NCI-H446 (cell line): ENCODE results near the gene MEG3.

Experiments
- DNase-seq, 2 experiments: peaks; one replicate each; lab custom pipeline; 2025; lab: John Stamatoyannopoulos, UW

The MEG3 gene

DNA sequence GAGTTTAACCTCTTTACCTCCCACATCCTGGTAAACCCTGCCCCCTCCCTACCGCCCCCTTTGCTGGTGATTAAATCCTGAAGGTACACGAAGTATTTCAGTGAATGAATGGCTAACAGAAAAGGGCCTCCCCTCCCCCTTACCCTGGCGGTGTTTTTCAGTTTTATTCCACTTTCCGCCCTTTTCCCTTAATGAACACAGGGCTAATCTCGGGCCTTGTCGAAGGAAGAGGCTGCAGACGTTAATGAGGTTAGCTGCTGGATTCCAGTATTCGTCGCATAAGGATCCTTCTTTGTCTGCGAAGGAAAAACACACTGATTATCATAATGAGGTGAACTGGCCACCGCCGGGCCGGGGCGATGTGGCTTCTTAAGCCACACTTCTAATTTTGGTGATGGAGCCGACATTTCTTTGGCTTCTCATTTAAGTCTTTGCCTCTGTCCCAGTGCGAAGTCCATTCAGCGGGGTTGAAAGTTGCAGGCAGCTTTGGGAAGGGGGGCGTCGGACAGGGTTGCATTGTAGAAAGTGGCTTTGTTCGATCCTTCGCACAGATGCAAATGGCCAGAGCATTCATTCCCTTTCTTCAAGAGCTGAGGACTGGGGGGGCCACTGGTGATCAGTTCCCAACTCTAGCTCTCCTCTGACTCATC is 6.5 kb downstream of the MEG3 start:
- DNase-seq = no peak

DNA sequence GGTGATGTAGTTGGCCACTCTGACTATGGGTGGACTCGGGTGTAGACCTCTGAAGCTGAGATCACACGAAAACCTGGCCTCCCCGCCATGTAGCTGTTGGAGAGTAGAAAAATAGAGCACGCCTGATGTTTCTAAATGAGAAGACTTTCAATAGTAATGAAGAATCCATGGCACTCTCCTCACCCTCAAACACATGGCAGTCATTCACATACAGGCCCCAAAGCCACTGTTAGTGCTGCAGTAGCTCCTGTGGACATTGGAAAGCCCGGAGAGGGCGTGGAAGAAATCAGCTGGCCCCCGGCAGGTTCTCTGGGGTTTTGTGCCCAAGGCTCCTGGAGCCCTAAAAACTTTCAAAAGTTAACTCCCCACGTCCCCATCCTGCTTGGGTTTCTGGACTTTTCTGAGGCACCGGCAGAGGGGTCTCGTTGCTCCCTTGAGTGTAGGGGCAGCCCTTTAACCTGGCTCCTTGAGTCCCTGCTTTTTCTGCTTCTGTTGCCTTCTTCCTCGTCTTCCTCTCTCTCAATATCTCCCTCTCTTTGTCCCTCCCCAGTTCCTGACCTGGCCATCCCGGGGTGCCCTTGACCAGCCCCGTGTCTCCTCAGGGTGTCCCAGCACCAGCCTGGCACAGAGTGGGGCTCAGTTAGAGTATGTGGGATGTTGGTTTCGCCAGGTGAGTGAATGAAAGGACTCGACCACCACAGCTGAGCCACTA is 8.3 kb downstream of the MEG3 start:
- DNase-seq = no peak

DNA sequence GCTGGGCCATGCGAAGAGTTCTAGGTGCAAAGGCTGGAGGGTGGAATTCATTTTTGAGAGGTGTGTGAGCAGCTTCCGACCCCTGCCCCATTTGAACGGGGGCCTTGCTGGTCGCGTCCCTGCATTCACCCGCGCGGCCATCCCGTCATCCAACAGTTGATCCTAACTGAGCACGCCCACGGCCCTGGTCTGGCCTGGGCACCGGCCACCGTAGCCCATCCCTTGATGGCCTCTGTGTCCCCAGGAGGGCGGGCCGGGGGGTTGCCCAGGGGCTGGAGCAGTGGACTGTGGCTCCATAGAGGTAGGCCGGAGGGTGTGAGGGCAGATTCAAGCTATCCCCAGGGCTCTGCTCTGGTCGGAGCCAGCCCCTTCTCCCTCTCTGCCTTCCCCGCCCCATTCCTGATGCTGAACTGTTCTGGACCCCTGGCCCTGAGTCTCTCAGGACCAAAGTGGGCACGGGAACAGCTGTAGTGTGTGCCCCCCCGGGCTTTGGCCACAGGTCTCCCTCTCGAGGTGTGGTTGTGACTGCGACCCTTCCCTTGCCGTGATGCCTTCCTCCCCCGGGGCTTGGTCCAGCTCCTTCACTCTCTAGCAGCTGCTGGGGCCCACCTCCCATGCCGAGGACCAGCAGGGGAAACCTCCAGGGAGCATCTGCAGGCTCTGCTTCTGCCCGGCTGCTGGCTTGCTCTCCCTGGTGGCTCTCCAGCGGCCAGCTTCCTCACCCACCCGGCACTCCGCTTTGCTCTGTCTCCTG is 9.1 kb downstream of the MEG3 start:
- DNase-seq = no peak

DNA sequence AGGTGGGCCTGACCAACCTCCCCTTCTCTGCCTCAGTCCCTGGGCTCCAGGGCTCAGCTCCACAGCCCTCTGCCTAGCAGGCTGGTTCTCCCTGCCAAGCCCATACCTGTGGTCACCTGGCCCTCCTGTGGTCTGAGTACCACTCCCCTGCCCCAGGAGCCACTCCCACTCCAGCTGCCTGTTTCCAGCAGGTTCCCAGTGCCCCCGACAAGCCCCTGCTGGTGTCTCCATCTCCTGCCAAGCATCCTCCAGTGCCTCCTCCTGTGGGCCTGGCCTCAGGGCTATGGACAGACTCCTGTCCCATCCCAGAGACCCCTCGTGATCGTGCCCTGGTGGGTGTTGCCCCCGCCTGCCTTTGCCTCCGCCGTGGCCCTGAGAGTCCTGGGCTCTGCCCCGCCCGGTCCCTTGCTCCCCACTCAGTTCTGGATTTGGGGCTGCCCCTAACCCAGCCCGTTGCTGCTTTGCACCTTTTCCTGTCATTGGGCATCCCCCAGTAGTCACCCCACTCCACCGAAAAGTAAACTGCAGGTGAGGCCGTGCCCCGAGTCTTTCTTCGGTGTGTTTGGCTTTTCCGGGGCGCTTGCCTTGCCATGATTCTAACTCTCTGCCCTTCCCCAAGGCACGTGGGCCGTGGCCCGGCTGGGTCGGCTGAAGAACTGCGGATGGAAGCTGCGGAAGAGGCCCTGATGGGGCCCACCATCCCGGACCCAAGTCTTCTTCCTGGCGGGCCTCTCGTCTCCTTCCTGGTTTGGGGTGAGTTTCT is 9.8 kb downstream of the MEG3 start:
- DNase-seq = no peak

DNA sequence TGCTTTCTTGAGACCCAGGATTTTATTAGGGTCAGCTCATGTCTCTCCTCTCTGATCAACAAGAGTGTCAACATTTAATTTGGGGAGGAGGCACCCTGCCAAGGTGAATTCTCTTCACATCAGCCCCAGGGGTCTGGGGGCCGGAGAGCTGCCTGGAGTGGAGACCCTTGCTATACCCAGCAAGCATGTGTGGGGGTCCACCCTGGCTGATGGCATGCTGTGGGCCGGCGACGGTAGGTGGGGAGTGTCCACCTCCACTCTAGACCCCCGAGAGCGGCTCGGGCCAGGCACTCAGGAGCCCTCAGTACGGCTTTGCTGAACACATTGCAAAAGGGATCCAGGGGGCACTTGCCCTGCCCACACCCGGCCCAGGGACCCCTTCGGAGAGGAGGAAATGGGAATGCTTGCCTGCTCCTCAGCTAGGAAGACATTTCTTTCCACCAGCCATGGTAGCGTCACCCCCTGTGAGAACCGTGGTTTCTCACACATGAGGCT is 10.4 kb downstream of the MEG3 start:
- DNase-seq = no peak

DNA sequence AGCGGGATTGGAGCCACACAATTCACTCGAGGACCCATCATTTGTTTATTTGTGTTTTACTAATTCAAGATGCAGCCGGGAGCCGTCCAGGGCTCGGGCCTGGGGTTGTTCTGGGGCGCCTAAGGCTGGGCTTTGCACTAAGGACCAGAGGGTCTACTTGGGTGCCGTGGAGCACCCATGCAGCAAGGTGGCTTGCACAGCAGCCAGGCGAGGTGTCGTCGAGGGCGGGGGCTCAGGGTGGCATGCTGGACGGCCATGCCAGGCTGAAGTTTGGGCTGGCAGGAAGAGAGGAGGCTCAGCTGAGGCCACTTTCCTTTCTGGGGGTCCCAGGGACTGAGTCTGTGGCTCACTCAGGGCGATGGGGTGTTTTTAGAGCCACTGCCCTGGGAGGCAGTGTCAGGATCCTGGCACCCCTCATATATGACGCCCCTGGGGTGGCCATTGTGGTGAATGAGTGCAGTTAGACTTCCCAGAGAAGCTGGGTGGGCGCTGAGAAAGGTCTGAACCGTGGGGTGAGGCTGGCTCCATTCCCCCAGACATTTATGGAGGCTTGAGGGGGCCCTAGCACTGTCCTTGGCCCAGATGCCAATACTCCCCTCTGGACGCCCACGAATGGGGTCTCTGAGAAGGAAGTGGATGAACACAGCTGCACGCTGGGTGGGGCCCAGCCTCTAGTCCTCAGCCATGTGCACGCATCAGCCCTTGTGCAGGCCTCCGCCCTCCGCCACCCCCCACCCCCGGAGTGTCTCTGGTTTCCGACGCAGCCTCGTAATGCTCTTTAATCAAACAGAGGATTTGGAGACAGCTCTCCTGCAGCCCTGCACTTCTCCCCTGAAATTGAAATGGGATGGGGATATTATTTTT is 11.3 kb downstream of the MEG3 start:
- no peak for DNase-seq

DNA sequence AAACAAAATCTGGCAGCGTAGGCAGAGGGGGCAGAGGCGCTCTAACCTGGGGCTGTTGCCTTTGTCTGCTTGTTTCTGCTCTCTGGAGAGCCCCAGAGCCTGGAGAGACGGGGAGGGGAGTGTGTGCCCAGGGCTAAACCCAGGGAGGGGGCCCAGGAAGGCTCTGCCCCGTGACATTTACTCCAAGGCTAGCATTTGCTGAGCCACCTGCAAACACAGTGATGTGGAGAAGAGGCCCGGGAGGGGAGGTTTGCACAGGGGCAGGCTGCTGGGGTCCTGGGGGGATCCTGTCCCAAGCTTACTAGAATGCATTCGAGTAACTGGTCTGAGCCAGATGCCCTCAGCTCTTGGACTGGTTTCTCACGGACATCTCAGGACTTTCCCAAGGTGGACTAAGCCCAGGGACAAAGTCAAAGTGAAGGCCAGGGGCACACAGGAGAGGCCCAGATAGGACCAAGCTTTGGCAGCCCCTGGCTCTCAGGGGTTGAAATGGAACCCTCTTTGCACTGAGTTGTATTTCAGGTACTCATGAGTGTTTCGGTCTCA is 12.0 kb downstream of the MEG3 start:
- no peak for DNase-seq

DNA sequence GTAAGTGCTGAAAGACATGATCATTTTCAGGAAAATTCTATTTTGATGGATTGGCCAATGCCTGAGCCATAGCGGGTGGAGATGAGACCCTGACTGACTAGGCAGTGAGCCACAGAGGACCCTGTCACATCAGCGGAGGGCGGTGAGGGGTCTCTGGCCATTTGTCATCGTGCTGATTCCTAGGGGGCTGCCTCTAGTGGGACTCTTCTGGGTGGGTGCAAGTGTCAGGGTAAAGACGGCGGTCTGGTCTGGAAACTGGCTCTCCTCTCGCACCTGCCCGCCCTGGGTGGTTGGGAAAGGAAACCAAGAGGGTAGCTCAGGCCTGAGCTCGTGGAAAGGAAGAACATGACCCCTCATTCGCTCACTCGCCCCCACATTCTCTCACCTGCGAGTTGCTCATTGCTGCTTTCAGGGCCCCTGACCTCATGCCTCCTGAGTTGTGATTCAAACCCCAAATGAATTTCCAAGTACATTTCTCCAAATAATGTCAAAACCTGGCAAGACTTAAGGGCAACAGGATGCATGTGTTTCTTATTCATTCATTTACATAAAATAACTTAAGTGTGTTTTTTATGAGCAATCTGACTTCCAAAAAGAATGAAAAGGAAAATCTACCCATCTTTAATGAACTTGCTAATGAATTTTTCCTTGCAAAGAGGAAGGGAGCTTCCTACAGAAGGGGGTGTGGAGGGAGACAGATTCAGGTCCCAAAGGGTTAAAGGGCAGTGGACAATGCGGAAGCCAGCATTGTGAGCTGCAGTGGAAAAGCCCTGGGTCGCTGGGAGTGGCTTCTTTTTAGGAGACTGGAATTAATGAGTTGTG is 12.8 kb downstream of the MEG3 start:
- DNase-seq = no peak

DNA sequence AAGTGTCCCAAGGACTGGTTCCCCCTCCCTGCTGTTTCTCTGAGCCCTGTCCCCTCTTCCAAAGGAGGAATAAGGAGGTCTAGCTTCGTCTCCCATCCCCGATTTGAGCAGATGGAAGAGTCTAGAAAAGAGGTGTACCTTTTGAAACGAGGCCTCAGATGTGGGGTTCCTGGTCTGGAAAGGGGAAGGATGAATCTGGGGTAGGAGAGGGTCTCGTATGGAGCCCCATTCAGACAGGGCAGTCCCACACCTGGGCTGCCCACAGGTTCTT is 13.3 kb downstream of the MEG3 start:
- DNase-seq = no peak

DNA sequence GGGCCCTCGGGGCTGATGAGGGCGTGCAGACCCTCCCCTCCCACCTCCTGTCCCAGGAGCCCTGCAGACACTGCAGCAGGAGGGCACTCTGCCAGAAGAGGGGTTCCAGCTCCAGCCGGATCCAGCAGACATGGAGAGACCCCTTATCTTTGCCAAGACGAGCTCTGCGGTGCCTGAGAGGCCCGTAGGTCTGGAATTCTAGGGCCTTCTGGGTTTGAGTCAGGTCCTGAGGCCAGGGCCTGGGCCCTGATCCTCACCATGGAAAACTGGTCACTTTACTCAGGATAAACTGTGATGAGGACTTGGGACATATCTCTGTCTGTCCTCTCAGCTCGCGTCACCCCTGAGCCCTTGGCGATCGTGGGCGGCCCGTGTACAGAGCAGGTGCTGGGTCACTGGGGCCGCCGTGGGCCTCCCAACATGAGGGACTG is 13.8 kb downstream of the MEG3 start:
- DNase-seq = no peak

DNA sequence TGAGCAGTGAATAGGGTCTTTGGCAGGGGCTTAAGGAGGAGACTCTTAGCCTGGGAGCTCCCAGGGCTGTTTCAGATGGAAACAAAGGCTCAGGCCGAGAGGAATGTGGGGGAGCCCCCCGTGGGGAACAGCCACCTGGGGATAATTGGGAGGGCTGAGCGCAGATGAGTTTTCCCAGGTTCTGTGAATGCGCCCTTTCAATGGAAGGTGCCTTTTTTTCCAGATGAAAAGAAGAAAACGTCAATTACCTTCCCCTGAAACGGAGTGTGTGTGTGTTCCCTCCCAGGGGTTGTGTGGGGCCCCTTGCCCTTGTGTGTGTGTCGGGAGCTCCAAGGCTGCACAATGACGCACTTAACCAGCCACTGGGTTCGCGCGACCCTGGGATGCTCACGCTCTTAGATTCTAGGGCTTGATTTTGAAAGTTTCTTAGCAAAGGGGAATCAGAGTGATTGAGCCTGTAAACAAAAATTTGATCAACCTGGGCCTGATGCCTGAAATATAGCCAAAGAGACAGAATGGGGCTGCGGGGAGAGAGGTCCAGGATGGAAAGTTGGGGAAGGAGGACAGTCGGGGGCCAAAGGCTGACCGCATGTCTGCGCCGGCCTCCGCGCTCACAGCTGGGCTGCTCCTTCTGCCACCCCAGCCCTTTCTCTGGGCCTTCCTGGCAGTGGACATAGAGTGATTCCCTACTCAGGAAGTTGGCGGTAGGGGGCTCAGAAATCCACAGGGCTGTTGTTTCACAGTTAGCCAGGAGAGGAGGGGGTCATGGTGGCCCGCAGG is 14.6 kb downstream of the MEG3 start:
- no peak for DNase-seq

DNA sequence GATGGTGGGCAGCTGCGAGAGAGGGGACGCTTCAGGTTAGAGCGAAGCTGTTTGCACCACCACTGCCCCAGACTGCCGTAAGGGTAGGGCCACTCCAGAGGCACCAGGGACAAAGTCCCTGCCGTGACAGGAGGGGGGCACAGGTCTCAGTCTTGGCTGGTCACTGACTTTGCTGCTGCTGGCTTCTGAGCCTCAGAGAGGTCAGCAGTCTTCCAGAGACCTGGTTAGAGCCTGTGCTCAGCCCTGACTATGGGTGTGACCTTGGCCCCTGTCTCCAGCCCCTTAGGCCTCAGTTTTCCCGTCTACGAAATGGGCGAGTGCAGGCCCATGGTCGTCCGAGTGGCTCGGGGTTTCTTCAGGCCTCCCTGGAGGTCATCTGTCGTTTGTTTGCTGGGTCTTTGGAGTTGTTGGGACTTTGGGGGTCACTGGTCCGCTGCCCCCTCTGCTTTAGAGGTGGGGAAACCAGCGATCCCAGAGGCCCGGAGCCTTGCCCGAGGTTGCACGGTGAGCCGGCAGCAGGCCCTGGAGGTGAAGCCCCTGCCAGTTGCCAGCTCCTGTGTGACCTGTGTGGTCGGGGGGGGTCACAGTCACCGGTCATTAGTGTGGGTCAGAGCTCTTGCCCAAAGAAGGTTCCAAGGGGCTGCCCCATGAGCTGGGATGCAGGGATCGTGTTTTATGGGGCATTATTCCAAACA is 15.3 kb downstream of the MEG3 start:
- no peak for DNase-seq

DNA sequence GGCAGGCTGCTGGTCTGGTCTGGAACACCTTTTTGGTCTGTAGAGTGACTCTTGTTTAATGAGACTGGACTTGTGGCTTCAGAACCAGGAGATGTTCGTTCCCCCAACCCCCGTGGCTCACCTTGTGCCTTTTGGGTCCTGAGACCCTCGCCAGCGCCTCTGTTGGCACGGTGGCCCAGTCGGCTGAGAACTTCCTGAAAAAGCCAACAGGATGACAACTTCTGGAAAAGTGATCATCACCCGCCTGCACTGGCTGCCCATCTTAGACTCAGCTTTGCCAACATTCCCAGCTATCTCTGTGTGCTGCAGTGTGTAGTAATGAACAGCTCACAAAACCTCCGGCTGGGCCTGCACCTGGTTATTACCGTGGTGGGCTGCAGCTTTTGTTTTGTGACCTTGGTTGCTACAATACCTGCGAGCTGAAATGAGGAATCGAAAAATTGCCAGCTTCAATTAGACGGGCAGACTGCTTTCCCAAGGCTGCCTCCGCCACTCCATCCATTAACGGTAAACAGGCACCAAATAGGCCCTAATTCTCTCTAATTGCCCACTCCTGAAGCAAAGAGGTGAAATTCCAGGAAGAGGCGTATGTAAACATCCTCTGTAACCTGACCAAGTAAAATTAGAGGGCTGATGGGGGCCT is 16.0 kb downstream of the MEG3 start:
- no peak for DNase-seq

DNA sequence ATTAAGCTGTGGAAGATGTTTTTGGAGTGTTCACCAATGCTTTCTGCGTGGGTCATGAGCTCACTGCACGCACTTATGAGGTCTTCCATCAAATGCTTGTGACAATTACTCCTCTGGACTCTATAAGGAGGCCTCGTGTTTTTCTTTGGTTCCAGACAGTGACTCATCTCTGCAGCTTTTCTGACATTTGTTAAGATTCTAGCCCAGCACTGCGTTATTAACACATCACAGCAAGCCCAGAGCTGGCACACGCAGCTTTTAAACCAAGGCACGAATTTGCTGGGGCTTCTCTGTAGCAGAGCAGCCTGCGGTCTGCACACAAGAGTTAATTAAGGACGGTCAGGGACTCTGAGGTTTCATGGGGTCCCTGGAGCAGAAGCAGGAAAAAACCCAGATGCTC is 16.9 kb downstream of the MEG3 start:
- DNase-seq = no peak

DNA sequence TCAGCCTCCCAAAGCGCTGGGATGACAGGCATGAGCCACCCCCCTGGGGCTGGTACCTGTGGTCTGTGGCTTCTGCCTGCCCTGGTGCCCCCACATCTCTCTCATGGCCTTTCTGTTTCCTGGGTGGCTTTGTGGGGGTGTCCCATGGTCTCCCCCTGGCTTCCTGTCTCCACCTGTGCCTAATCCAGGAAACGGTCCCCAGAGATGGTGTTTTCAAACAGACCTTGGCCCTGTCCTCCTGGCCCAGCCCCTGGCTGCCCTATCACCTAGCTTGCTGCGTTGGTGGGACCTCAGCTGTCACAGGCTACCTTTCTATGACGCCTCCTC is 18.1 kb downstream of the MEG3 start:
- DNase-seq = no peak

DNA sequence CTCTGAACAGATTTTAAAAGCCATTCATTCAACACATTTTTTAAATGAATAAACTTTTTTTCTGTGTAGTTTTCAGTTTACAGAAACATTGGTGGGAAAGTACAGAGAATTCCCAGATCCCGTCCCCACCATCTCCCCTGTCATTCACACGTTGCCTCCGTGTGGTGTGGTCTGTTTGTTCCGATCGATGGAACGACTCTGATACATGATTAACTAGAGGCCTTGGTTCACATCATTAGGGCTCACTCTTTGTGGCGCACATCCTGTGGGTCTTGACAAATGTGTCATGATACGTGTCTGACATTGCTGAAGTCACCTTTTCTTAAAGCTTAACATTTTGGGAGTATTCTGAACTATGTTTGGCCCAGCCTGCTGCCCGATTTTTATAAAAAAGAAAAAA is 18.5 kb downstream of the MEG3 start:
- DNase-seq = no peak

DNA sequence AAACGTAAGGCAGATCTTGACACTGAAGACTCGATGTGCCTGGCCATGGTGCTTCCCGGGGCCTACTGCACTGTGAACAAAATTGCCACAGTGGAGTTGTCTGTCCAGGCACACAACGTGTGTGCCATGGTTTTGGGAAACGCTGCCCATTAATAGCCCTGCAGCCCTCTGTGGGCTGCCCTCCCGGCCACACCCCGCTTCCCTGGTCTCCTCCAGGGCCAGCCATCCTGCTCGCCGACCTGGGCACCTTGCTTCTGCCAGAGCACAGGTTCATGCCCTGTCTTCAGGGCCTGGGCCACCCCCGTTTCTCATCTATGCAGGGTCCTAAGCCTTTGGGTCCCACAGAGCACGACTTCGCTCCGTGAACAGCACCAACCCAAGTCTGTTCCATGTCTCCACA is 18.9 kb downstream of the MEG3 start:
- DNase-seq = no peak

DNA sequence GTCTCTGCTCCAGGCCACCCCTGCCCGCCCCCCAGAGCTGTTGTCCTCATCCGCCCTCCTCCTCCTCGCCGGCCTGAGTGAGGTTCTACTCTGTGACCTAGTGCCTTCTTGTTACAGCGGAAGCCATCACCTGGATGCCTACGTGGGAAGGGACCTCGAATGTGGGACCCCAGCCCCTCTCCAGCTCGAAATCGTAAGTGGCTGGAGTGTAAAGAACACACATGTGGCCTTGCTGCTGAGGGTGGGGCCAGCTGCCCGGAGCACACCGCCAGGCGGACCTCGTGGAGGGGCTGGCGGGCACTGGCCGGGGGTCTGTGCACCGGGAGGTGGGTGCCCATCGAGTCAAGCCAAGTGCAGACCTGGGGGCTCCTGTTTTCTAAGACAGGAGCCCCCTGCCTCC is 19.4 kb downstream of the MEG3 start:
- DNase-seq = no peak
